ENCODE results near the gene NFATC2IP.

DNA sequence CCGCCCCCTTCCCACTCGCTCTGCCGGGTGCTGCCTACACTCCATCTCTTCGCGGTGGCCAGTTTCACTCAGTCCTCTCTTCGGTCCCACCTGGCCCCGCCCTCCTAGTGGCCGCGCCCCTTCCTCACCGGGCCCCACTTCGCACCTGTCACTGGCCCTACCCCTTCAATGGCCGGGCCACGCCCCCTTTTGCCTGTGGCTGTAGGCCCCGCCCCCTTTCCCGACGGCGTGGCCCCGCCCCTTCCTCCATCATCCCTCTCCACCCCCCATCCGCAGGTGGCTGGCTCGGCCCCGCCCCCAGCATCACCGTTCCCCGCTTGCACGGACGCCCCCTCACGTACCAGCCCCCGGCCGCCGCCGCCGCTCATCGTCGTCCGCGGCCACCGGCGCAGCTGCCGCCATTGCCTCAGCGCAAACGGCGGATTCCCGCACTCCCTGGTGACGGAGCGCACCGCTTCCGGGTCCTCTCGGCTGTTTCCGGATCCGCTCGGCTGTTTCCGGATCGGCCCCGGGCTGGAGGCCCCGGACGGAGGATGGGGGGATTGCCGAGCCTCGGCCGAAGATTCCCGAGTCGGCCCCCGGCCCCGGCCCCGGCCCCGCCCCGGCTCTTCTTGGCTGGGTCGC is 25.9 kb upstream of the NFATC2IP start, which contains the start of gene RABEP2:
- TF ChIP-seq POLR2A (IDR thresholded peaks at IDR 0.05) (peak; percentile 42 to 44), CTCF (IDR thresholded peaks at IDR 0.05) (no peak)

Measured in uterus (tissue), 2 donors.